GM12878 (cell line): ENCODE data around the gene IPPK. TPM values are rescaled to one million over a fixed set of nuclear protein-coding genes. Genes with fewer than 3 reads are reported as not detected.

ENCODE experiments used
- ATAC-seq: fragments of 200-7000 bp; cut with Tn5 transposase; 3 replicates; pipeline ENCODE4 v1.9.1; 2020; ENCODE audit warnings: mild to moderate bottlenecking, moderate library complexity
- BruUV-seq: library from RNA; stranded (reverse); fragments of 400-500 nt; replicated peaks from 2 replicates; lab custom pipeline; 2021; lab: Mats Ljungman, UMichigan
- CTCF ChIA-PET: fragments of 300-600 bp; sonication (Branson Sonifier 250); formaldehyde crosslinking; extraction: SDS; loops from one replicate; lab custom pipeline; 2021; ENCODE audit warnings: inconsistent platforms; lab: Yijun Ruan, JAX
- POLR2A ChIA-PET: fragments of 350-600 bp; formaldehyde crosslinking; extraction: SDS; loops from one replicate; lab custom pipeline; 2021; ENCODE audit warnings: inconsistent platforms; lab: Charles Lee
- RAD21 ChIA-PET: fragments of 300-600 bp; sonication (Branson Sonifier 250); formaldehyde crosslinking; loops from one replicate; lab custom pipeline; 2023; ENCODE audit warnings: antibody characterized with exemption; ENCODE audit not compliant: unreplicated experiment; lab: Charles Lee
- SMC1A ChIA-PET: fragments of 300-600 bp; sonication (Branson Sonifier 250); formaldehyde crosslinking; loops from one replicate; lab custom pipeline; 2023; ENCODE audit not compliant: unreplicated experiment, uncharacterized antibody; lab: Charles Lee
- DNase-seq: peaks from one replicate; pipeline ENCODE4 v3.0.0-alpha.2; 2011; ENCODE audit warnings: low read depth, low spot score
- FAIRE-seq: peaks from 3 replicates; lab custom pipeline; 2011; peaks lifted over from hg19 to GRCh38; lab: Jason Lieb, UNC
- H2AFZ ChIP-seq: 2 replicates; pipeline ENCODE4 v1.6.0; 2011; ENCODE audit warnings: low read depth, low read length, control low read depth; ENCODE audit not compliant: control insufficient read depth
- H3K27ac ChIP-seq: 2 replicates; pipeline ENCODE4 v1.5.1; 2011; ENCODE audit warnings: control low read depth; ENCODE audit not compliant: control insufficient read depth, insufficient read depth
- H3K27me3 ChIP-seq, 2 experiments: replicated peaks in 1 of 2; 2 replicates each; pipeline versions ENCODE4 v1.6.0 to v1.6.1; 2011; ENCODE audit warnings: low read length in 1 of 2; ENCODE audit not compliant: control insufficient read depth in 2 of 2, insufficient read depth in 2 of 2
- H3K36me3 ChIP-seq, 2 experiments: 2 replicates each; pipeline ENCODE4 v1.5.1; 2011; ENCODE audit warnings: low read length in 1 of 2; ENCODE audit not compliant: control insufficient read depth in 2 of 2, insufficient read depth in 2 of 2
- H3K4me1 ChIP-seq: 2 replicates; pipeline ENCODE4 v1.6.1; 2011; ENCODE audit warnings: mild to moderate bottlenecking, low read length, moderate library complexity, mixed read lengths; ENCODE audit not compliant: control insufficient read depth, insufficient read depth
- H3K4me2 ChIP-seq: 2 replicates; pipeline ENCODE4 v1.6.0; 2011; ENCODE audit warnings: control low read depth; ENCODE audit not compliant: control insufficient read depth, insufficient read depth
- H3K4me3 ChIP-seq: fragments of 200-600 bp; sonication (generic); 2 replicates; pipeline ENCODE4 v1.5.1; 2016
- H3K79me2 ChIP-seq: 2 replicates; pipeline ENCODE4 v1.6.0; 2011; ENCODE audit warnings: low read length; ENCODE audit not compliant: control insufficient read depth, insufficient read depth
- H3K9ac ChIP-seq: 2 replicates; pipeline ENCODE4 v1.8.0; 2011; ENCODE audit warnings: low read length, control low read depth, mixed read lengths; ENCODE audit not compliant: control insufficient read depth, insufficient read depth
- H3K9me3 ChIP-seq: replicated peaks from 3 replicates; pipeline ENCODE4 v1.5.1; 2011; ENCODE audit warnings: mild to moderate bottlenecking, low read length; ENCODE audit not compliant: control insufficient read depth, insufficient read depth
- H4K20me1 ChIP-seq: 2 replicates; pipeline ENCODE4 v1.6.0; 2011; ENCODE audit not compliant: control insufficient read depth, insufficient read depth
- CHD1 ChIP-seq: IDR thresholded peaks from 2 replicates; pipeline ENCODE4 v1.6.1; 2012; ENCODE audit warnings: low read depth, low read length, improper control_type of control experiment
- ESRRA ChIP-seq: IDR thresholded peaks from 2 replicates; pipeline ENCODE4 v1.6.1; 2012; ENCODE audit warnings: mild to moderate bottlenecking, low read length, improper control_type of control experiment
- MTA2 ChIP-seq: fragments of 450-650 bp; IDR thresholded peaks from 2 replicates; pipeline ENCODE4 v1.6.1; 2016; ENCODE audit warnings: low read depth, mild to moderate bottlenecking, moderate library complexity
- NFXL1 ChIP-seq: fragments of 450-650 bp; IDR thresholded peaks from 2 replicates; pipeline ENCODE4 v1.6.1; 2017; ENCODE audit warnings: antibody characterized with exemption, mild to moderate bottlenecking, borderline replicate concordance
- NR2F1 ChIP-seq: fragments of 450-650 bp; conservative IDR thresholded peaks from 2 replicates; pipeline ENCODE4 v1.6.1; 2017; ENCODE audit warnings: mild to moderate bottlenecking
- RAD51 ChIP-seq: fragments of 450-650 bp; IDR thresholded peaks from 2 replicates; pipeline ENCODE4 v1.6.1; 2016; ENCODE audit warnings: moderate library complexity, mild to moderate bottlenecking, inconsistent platforms
- RCOR1 ChIP-seq: conservative IDR thresholded peaks from 2 replicates; pipeline ENCODE4 v1.6.1; 2012; ENCODE audit warnings: low read depth, low read length, improper control_type of control experiment
- SMAD1 ChIP-seq: fragments of 450-650 bp; IDR thresholded peaks from 2 replicates; pipeline ENCODE4 v1.6.1; 2018; ENCODE audit warnings: mild to moderate bottlenecking, low read depth; ENCODE audit not compliant: partially characterized antibody
- YBX1 ChIP-seq: fragments of 450-650 bp; IDR thresholded peaks from 2 replicates; pipeline ENCODE4 v1.6.1; 2016; ENCODE audit warnings: antibody characterized with exemption
- ZBED1 ChIP-seq: IDR thresholded peaks from 2 replicates; pipeline ENCODE4 v1.6.1; 2016; ENCODE audit warnings: borderline replicate concordance
- ZNF217 ChIP-seq: fragments of 450-650 bp; IDR thresholded peaks from 2 replicates; pipeline ENCODE4 v1.6.1; 2017; ENCODE audit warnings: antibody characterized with exemption, mild to moderate bottlenecking
- ZNF274 ChIP-seq: IDR thresholded peaks from one replicate; pipeline ENCODE4 v1.8.0; 2011; ENCODE audit not compliant: insufficient read length, insufficient read depth
- WGBS: methylation state at CpG from one replicate; pipeline ENCODE4 v1.1.6; 2016; ENCODE audit warnings: low lambda C conversion rate; ENCODE audit not compliant: insufficient replicate concordance, insufficient coverage; ENCODE audit errors: missing lambda C conversion rate; 5-methylcytosine and 5-hydroxymethylcytosine counted together
- in situ Hi-C: fragments of 300-500 bp; cut with MboI; formaldehyde crosslinking; loops from 9 replicates; pipeline ENCODE4 v1.14.3; 2018; ENCODE audit warnings: mixed read lengths
- intact Hi-C: fragments of 100-400 bp; cut with micrococcal nuclease; formaldehyde crosslinking; loops from one replicate; pipeline ENCODE4 v1.14.2; 2022; ENCODE audit not compliant: unreplicated experiment
- polyA plus RNA-seq, 11 experiments: library from polyadenylated mRNA; depleted of rRNA in 4 of 11; unstranded in 6 of 11; stranded (reverse) in 5 of 11; fragments of >200 nt; fragmentation: Nextera tagmentation in 4 of 11; fragmentation: Illumina TruSeq in 1 of 11; extraction: Ambion mirVana in 4 of 11; extraction: Trizol in 1 of 11; gene quantifications; 1 replicate in 1 of 11; 2 replicates in 10 of 11; pipeline versions ENCODE4 v1.2.1 to v1.2.3, GENCODE V29; 2011 to 2016; ENCODE audit warnings: inconsistent platforms in 2 of 11, missing spikeins in 2 of 11, low read depth in 1 of 11
- total RNA-seq, 4 experiments: library from RNA; depleted of rRNA in 3 of 4; stranded (reverse); fragments of >200 nt in 3 of 4; fragmentation: Illumina TruSeq in 1 of 4; extraction: Trizol in 1 of 4; gene quantifications; 2 replicates each; pipeline versions ENCODE4 v1.2.1 to v1.2.3, GENCODE V29; 2013 to 2021

IPPK gene
- total and polyA plus RNA-seq, 10 of the 15 experiments (the other 5 are each of a cell fraction or from before 2014, with no cell fraction given) = 2.1 to 22.1 (median 11.4) TPM

- Histone ChIP-seq H3K36me3 (peaks cover 37 to 73% of the 10 kb centered on the region in 2 experiments), H3K9ac (no peak overlapping the region)
- TF ChIP-seq ZNF274 (no peak), NR2F1 (no peak), RCOR1 (no peak), ZNF217 (no peak), RAD51 (no peak), CHD1 (no peak), NFXL1 (no peak), MTA2 (no peak), ESRRA (no peak), YBX1 (no peak), ZBED1 (no peak), SMAD1 (no peak)
- TF ChIP-seq, all 136 proteins: peak for 0
- WGBS = 91% methylated on average over 32 of the region's 40 CpGs
- CTCF ChIA-PET = interaction anchor here (0.7 to 10.7 kb wide), 9 partner anchors 11 to 82 kb away, joined by 3 to 156 read pairs (median 7); no protein-coding TSS in a partner anchor
- DNase-seq (no peak), ATAC-seq (no peak), FAIRE-seq (no peak)
- H3K4me3 ChIP-seq = no peak overlapping the region
- no TSS peak for BruUV-seq
- no peak overlapping the region; the same call in 1 of the 2 replicates for H3K27ac ChIP-seq
- intact Hi-C loops = no loop called here
- no peaks in the 10 kb centered on the region for H3K9me3 ChIP-seq
- no peak overlapping the region for H3K4me2 ChIP-seq
- SMC1A ChIA-PET = interaction anchor here (0.6 to 4.5 kb wide), 3 partner anchors 11 to 73 kb away, joined by 3 to 31 read pairs (median 4); no protein-coding TSS in a partner anchor
- peaks cover 2% of the 10 kb centered on the region; the same call in 1 of the 2 replicates for H3K79me2 ChIP-seq
- H3K4me1 ChIP-seq = peaks cover 40% of the 10 kb centered on the region
- no peaks in the 10 kb centered on the region; the same call in none of the 2 replicates for H4K20me1 ChIP-seq
- POLR2A ChIA-PET = interaction anchor here (0.6 to 1.0 kb wide), 2 partner anchors 20 to 48 kb away, joined by 3 read pairs; no protein-coding TSS in a partner anchor
- in situ Hi-C loops = loop anchor here (5.0 kb wide), 1 partner anchor 74 kb away; no protein-coding TSS in a partner anchor
- no peaks in the 10 kb centered on the region for H3K27me3 ChIP-seq
- RAD21 ChIA-PET = interaction anchor here (0.8 to 4.5 kb wide), 7 partner anchors 11 to 580 kb away, joined by 3 to 32 read pairs (median 4); partner anchors contain the start of gene IPPK
- no peak overlapping the region for H2AFZ ChIP-seq
Observed at GRCh38 chr9:92718086-92719001, 48.4 kb upstream of the IPPK start.
